H1 (cell line): ENCODE results near the gene OBSL1. TPM values are rescaled to one million over a fixed set of nuclear protein-coding genes. Genes with fewer than 3 reads are reported as not detected.

Source experiments
- CTCF ChIA-PET: fragments of 300-600 bp; sonication (Branson Sonifier 250); formaldehyde crosslinking; loops from one replicate; lab custom pipeline; 2021; ENCODE audit not compliant: partially characterized antibody; lab: Charles Lee
- POLR2A ChIA-PET: fragments of 300-600 bp; sonication (Branson Sonifier 250); formaldehyde crosslinking; loops from one replicate; lab custom pipeline; 2021; ENCODE audit warnings: inconsistent platforms; ENCODE audit not compliant: partially characterized antibody; lab: Charles Lee
- DNase-seq, 2 experiments: peaks; one replicate each; pipeline versions ENCODE4 v3.0.0 to v3.0.0-alpha.2; 2010 to 2022; ENCODE audit warnings: low spot score in 2 of 2, low read depth in 1 of 2, mixed read lengths in 1 of 2
- FAIRE-seq: peaks from 2 replicates; lab custom pipeline; 2011; peaks lifted over from hg19 to GRCh38; lab: Jason Lieb, UNC
- H2AFZ ChIP-seq: 2 replicates; pipeline ENCODE4 v1.8.1; 2012; ENCODE audit warnings: low read length, inconsistent platforms
- H2AK5ac ChIP-seq: 2 replicates; pipeline ENCODE4 v1.6.1; 2013; ENCODE audit warnings: low read depth, low read length
- H2BK120ac ChIP-seq: replicated peaks from 2 replicates; pipeline ENCODE3; 2013; ENCODE audit warnings: low read depth, low read length, inconsistent platforms
- H2BK12ac ChIP-seq: 2 replicates; pipeline ENCODE4 v1.6.1; 2013; ENCODE audit warnings: low read depth, low read length
- H2BK15ac ChIP-seq: 2 replicates; pipeline ENCODE4 v1.6.1; 2013; ENCODE audit warnings: low read length
- H2BK20ac ChIP-seq: 2 replicates; pipeline ENCODE4 v1.6.1; 2013; ENCODE audit warnings: low read length
- H2BK5ac ChIP-seq: 2 replicates; pipeline ENCODE4 v1.6.1; 2013; ENCODE audit warnings: low read depth, low read length
- H3K14ac ChIP-seq: 2 replicates; pipeline ENCODE4 v1.6.1; 2013; ENCODE audit warnings: inconsistent platforms; ENCODE audit not compliant: insufficient read length
- H3K18ac ChIP-seq: 2 replicates; pipeline ENCODE4 v1.6.1; 2013; ENCODE audit warnings: low read length; ENCODE audit errors: extremely low read depth
- H3K23ac ChIP-seq: 2 replicates; pipeline ENCODE4 v1.6.1; 2013; ENCODE audit warnings: inconsistent platforms; ENCODE audit not compliant: insufficient read length
- H3K23me2 ChIP-seq: 2 replicates; pipeline ENCODE4 v1.6.1; 2013; ENCODE audit warnings: low read depth, low read length
- H3K27ac ChIP-seq: 2 replicates; pipeline ENCODE4 v1.6.1; 2011; ENCODE audit warnings: low read depth, low read length, inconsistent platforms
- H3K27me3 ChIP-seq, 4 experiments: replicated peaks in 1 of 4; 1 replicate in 1 of 4; 2 replicates in 3 of 4; pipeline versions ENCODE4 v1.6.1 to v1.8.1; 2011 to 2013; ENCODE audit warnings: low read length in 3 of 4, mild to moderate bottlenecking in 3 of 4, inconsistent platforms in 2 of 4, mixed read lengths in 2 of 4, moderate library complexity in 1 of 4; ENCODE audit not compliant: control insufficient read depth in 3 of 4, insufficient read depth in 3 of 4; ENCODE audit errors: extremely low read depth in 1 of 4
- H3K36me3 ChIP-seq, 4 experiments: 2 replicates each; pipeline versions ENCODE4 v1.6.1 to v1.8.1; 2011 to 2013; ENCODE audit warnings: mild to moderate bottlenecking in 4 of 4, low read length in 3 of 4, moderate library complexity in 2 of 4, control low read depth in 1 of 4, inconsistent platforms in 1 of 4; ENCODE audit not compliant: insufficient read depth in 4 of 4, control insufficient read depth in 2 of 4
- H3K4ac ChIP-seq: replicated peaks from 2 replicates; pipeline ENCODE3; 2013; ENCODE audit warnings: low read length, low read depth, mixed read lengths, inconsistent platforms; ENCODE audit not compliant: insufficient read length
- H3K4me1 ChIP-seq, 4 experiments: replicated peaks in 1 of 4; 1 replicate in 1 of 4; 2 replicates in 3 of 4; pipeline versions ENCODE4 v1.6.1 to v1.8.1; 2011 to 2013; ENCODE audit warnings: low read length in 3 of 4, inconsistent platforms in 2 of 4, mixed read lengths in 1 of 4; ENCODE audit not compliant: insufficient read depth in 4 of 4, control insufficient read depth in 3 of 4
- H3K4me2 ChIP-seq, 2 experiments: 2 replicates each; pipeline versions ENCODE4 v1.6.1 to v1.8.1; 2011 to 2013; ENCODE audit warnings: low read depth in 2 of 2, low read length in 2 of 2, control low read depth in 1 of 2, inconsistent platforms in 1 of 2, mild to moderate bottlenecking in 1 of 2; ENCODE audit not compliant: insufficient read depth in 1 of 2
- H3K4me3 ChIP-seq, 4 experiments: fragments of 200-600, 300-600 bp in 1 of 4; sonication (generic), shearing (Covaris generic), sonication (Bioruptor Twin) in 1 of 4; 2 replicates each; pipeline versions ENCODE4 v1.5.1 to v1.8.1; 2011 to 2016; ENCODE audit warnings: low read length in 4 of 4, low read depth in 3 of 4, control low read depth in 2 of 4, inconsistent platforms in 2 of 4, mild to moderate bottlenecking in 2 of 4, mixed read lengths in 1 of 4, moderate library complexity in 1 of 4; ENCODE audit not compliant: insufficient read depth in 2 of 4; ENCODE audit errors: extremely low read depth in 1 of 4
- H3K56ac ChIP-seq: replicated peaks from 2 replicates; pipeline ENCODE3; 2013; ENCODE audit warnings: low read depth, mild to moderate bottlenecking, mixed read lengths, low read length, inconsistent platforms; ENCODE audit not compliant: insufficient read length
- H3K79me1 ChIP-seq: 2 replicates; pipeline ENCODE4 v1.6.1; 2013; ENCODE audit warnings: low read depth, low read length, control low read depth
- H3K79me2 ChIP-seq, 2 experiments: 2 replicates each; pipeline versions ENCODE4 v1.6.1 to v1.8.1; 2012 to 2013; ENCODE audit warnings: low read length in 2 of 2, mild to moderate bottlenecking in 2 of 2, inconsistent platforms in 1 of 2; ENCODE audit not compliant: insufficient read depth in 2 of 2, control insufficient read depth in 1 of 2
- H3K9ac ChIP-seq, 4 experiments: replicated peaks in 1 of 4; 1 replicate in 1 of 4; 2 replicates in 3 of 4; pipeline versions ENCODE4 v1.6.1 to v1.8.1; 2011 to 2013; ENCODE audit warnings: low read depth in 3 of 4, low read length in 3 of 4, control low read depth in 2 of 4, mild to moderate bottlenecking in 2 of 4, moderate library complexity in 2 of 4, inconsistent platforms in 1 of 4; ENCODE audit errors: extremely low read depth in 1 of 4
- H3K9me3 ChIP-seq, 2 experiments: 2 replicates each; pipeline versions ENCODE4 v1.6.1 to v1.8.1; 2012 to 2013; ENCODE audit warnings: mild to moderate bottlenecking in 2 of 2, moderate library complexity in 2 of 2, control low read depth in 1 of 2, inconsistent platforms in 1 of 2, low read depth in 1 of 2, low read length in 1 of 2, mixed read lengths in 1 of 2; ENCODE audit not compliant: insufficient read depth in 2 of 2
- H4K20me1 ChIP-seq, 2 experiments: replicated peaks in 1 of 2; 2 replicates each; pipeline versions ENCODE3 to v1.8.1; 2011 to 2013; ENCODE audit warnings: inconsistent platforms in 2 of 2, low read length in 2 of 2, mild to moderate bottlenecking in 1 of 2; ENCODE audit not compliant: insufficient read depth in 2 of 2, control insufficient read depth in 1 of 2
- H4K5ac ChIP-seq: 2 replicates; pipeline ENCODE4 v1.6.1; 2013; ENCODE audit warnings: low read length, low read depth, mixed read lengths, inconsistent platforms; ENCODE audit not compliant: insufficient read length
- H4K8ac ChIP-seq: 2 replicates; pipeline ENCODE4 v1.8.0; 2013; ENCODE audit warnings: mild to moderate bottlenecking, moderate library complexity, low read length, inconsistent platforms; ENCODE audit not compliant: insufficient read depth; ENCODE audit errors: extremely low read depth
- H4K91ac ChIP-seq: replicated peaks from 2 replicates; pipeline ENCODE3; 2013; ENCODE audit warnings: low read length, mixed read lengths, inconsistent platforms; ENCODE audit not compliant: insufficient read length
- CREB1 ChIP-seq: IDR thresholded peaks from 2 replicates; pipeline ENCODE4 v1.6.1; 2012; ENCODE audit warnings: inconsistent platforms
- HDAC2 ChIP-seq, 2 experiments: fragments of 300-600 bp in 1 of 2; sonication (generic) in 1 of 2; IDR thresholded peaks; 2 replicates each; pipeline ENCODE4 v1.6.1; 2011 to 2012; ENCODE audit warnings: low read depth in 2 of 2, low read length in 2 of 2, mild to moderate bottlenecking in 2 of 2, moderate library complexity in 2 of 2, borderline replicate concordance in 1 of 2, inconsistent platforms in 1 of 2
- PHF8 ChIP-seq: fragments of 200-600 bp; sonication (generic); conservative IDR thresholded peaks from 2 replicates; pipeline ENCODE4 v1.7.1; 2012; ENCODE audit warnings: low read depth, mild to moderate bottlenecking, inconsistent platforms, low read length, moderate library complexity
- WGBS, 2 experiments: shearing (Covaris generic) in 1 of 2; methylation state at CpG; one replicate each; pipeline versions ENCODE4 v1.1.6 to v1.1.7; 2013 to 2015; ENCODE audit warnings: low lambda C conversion rate in 2 of 2, mixed read lengths in 2 of 2, inconsistent platforms in 1 of 2, low coverage in 1 of 2, missing lambda C conversion rate in 1 of 2; ENCODE audit not compliant: insufficient replicate concordance in 2 of 2, insufficient coverage in 1 of 2, insufficient read length in 1 of 2; ENCODE audit errors: extremely low coverage in 1 of 2, missing lambda C conversion rate in 1 of 2; 5-methylcytosine and 5-hydroxymethylcytosine counted together
- polyA plus RNA-seq, 7 experiments: library from polyadenylated mRNA; depleted of rRNA in 3 of 7; stranded (reverse) in 5 of 7; unstranded in 2 of 7; fragments of >200 nt in 5 of 7; fragments of 200-250 nt in 2 of 7; gene quantifications; 1 replicate in 5 of 7; 2 replicates in 1 of 7; 4 replicates in 1 of 7; pipeline versions ENCODE4 v1.2.1 to v1.2.3, GENCODE V29; 2011 to 2013; ENCODE audit warnings: missing spikeins in 2 of 7, mixed read lengths in 2 of 7
- total RNA-seq: library from RNA; stranded (reverse); fragmentation: NEBNext Ultra II Directional; extraction: Animal tissue kit (Norgen Biotek cat#: 25700); gene quantifications from 2 replicates; pipeline ENCODE4 v1.2.1, GENCODE V29; 2021

OBSL1 gene
- total and polyA plus RNA-seq, 2 of the 8 experiments (the other 6 are each of a cell fraction or from before 2014, with no cell fraction given), result 116 to 127 TPM

- H2BK20ac ChIP-seq, result no peak overlapping the region
- H3K27me3 ChIP-seq, result no peaks in the 10 kb centered on the region; a peak in 1 of 7 replicates
- DNase-seq (no peak), FAIRE-seq (no peak)
- no peak overlapping the region for H4K5ac ChIP-seq
- no peaks in the 10 kb centered on the region for H4K20me1 ChIP-seq
- H3K23me2 ChIP-seq, result no peaks in the 10 kb centered on the region; the same call in 1 of the 2 replicates
- TF ChIP-seq PHF8 (no peak), HDAC2 (IDR thresholded peaks at IDR 0.05; ENCODE audit: borderline replicate concordance in 1 of 2, low read depth in 2 of 2, low read length in 2 of 2) (no peak), CREB1 (no peak)
- H3K4me1 ChIP-seq, result peaks cover 7 to 14% (median 11%) of the 10 kb centered on the region in 4 experiments
- no peaks in the 10 kb centered on the region for H3K9me3 ChIP-seq
- H2BK12ac ChIP-seq, result no peak overlapping the region
- no peaks in the 10 kb centered on the region for H3K79me1 ChIP-seq
- no peak overlapping the region for H3K23ac ChIP-seq
- H2BK120ac ChIP-seq, result no peak overlapping the region
- H4K91ac ChIP-seq, result no peak overlapping the region
- no peaks in the 10 kb centered on the region for H3K36me3 ChIP-seq
- no peak overlapping the region for H2AFZ ChIP-seq
- H3K9ac ChIP-seq, result no peak overlapping the region
- no peak overlapping the region for H3K27ac ChIP-seq
- H3K79me2 ChIP-seq, result no peaks in the 10 kb centered on the region
- no peak overlapping the region for H2BK5ac ChIP-seq
- H3K56ac ChIP-seq, result no peak overlapping the region
- 88% methylated on average over 2 of the region's 2 CpGs; no CpG with 5 or more reads in 1 of the 2 experiments for WGBS, 2 experiments
- H2AK5ac ChIP-seq, result no peak overlapping the region
- H3K4me2 ChIP-seq, result no peak overlapping the region
- no peak overlapping the region for H2BK15ac ChIP-seq
- CTCF ChIA-PET, result interaction anchor here (0.6 to 5.9 kb wide), 6 partner anchors 10 to 38 kb away, joined by 3 to 51 read pairs (median 3); partner anchors contain the start of gene OBSL1
- no peak overlapping the region for H4K8ac ChIP-seq
- H3K18ac ChIP-seq, result no peak overlapping the region
- H3K14ac ChIP-seq, result no peak overlapping the region
- H3K4ac ChIP-seq, result no peak overlapping the region
- POLR2A ChIA-PET, result interaction anchor here (1.3 to 18.6 kb wide), 3 partner anchors 10 to 23 kb away, joined by 3 to 293 read pairs (median 4); partner anchors contain the start of gene OBSL1
- no peak overlapping the region for H3K4me3 ChIP-seq
These were observed 10.0 kb upstream of the OBSL1 start for GRCh38 chr2:219581346-219581745.
